ENCODE data around the gene KBTBD13. TPM values are rescaled to one million over a fixed set of nuclear protein-coding genes. Genes with fewer than 3 reads are reported as not detected.

Gene KBTBD13
- total RNA-seq, 4 donors from 2014 or later, result 0.46 to 1.4 (median 1.1) TPM

GRCh38 chr15:65028921-65029735 is 47.4 kb upstream of the KBTBD13 start, which contains the start of gene MTFMT:
TSS of gene MTFMT (minus strand) at chr15:65029639. CDS start at chr15:65029613, 26 bp downstream.
- Histone ChIP-seq H3K4me3 (peak within 1 kb of the TSS; percentile 79 to 95 (median 88)), H3K9me3 (no peaks in the 10 kb centered on the region), H3K36me3 (peaks cover 0 to 18% of the 10 kb centered on the region in 2 donors), H3K27ac (peak within 1 kb of the TSS; percentile 71 to 92 (median 88)), H3K27me3 (no peaks in the 10 kb centered on the region), H3K4me1 (peaks cover 16 to 19% of the 10 kb centered on the region in 2 donors)
- intact Hi-C loops (cut with DNase I; ENCODE audit: low total_unique reads), result loop anchor here (2.0 kb wide), 1 partner anchor 40 kb away; the partner anchor contains the start of gene SPG21
- in situ Hi-C loops (cut with MboI; ENCODE audit: low sequenced_read_pairs in 4 of 4), result loop anchor here (25.0 kb wide), 2 partner anchors 233 to 258 kb away; partner anchors contain the start of genes PARP16 (in 3 of the 4) and RNU5A-1 (in 3 of the 4)
- DNase-seq, result peak; percentile 75 to 84
- ATAC-seq, result peak; percentile 90 to 94
- TF ChIP-seq POLR2A (IDR thresholded peaks at IDR 0.05), result peak; percentile 93 to 95
- no peak for TF ChIP-seq CTCF (IDR thresholded peaks at IDR 0.05 in 4 of 5, conservative IDR thresholded peaks at IDR 0.05 in 1 of 5)

- no peak for ATAC-seq
- peaks cover 0 to 14% of the 10 kb centered on the region in 2 donors for H3K36me3 ChIP-seq
- H3K9me3 ChIP-seq, result no peaks in the 10 kb centered on the region
- H3K27me3 ChIP-seq, result no peaks in the 10 kb centered on the region
- intact Hi-C loops (cut with DNase I; ENCODE audit: low total_unique reads), result loop anchor here (2.0 kb wide), 1 partner anchor 41 kb away; the partner anchor contains the start of gene SPG21
- H3K4me1 ChIP-seq, result peaks cover 16 to 19% of the 10 kb centered on the region in 2 donors
- TF ChIP-seq CTCF (IDR thresholded peaks at IDR 0.05 in 4 of 5, conservative IDR thresholded peaks at IDR 0.05 in 1 of 5) (no peak), POLR2A (IDR thresholded peaks at IDR 0.05) (no peak)
- in situ Hi-C loops (cut with MboI; ENCODE audit: low sequenced_read_pairs in 4 of 4), result loop anchor here (10.0 to 25.0 kb wide), 4 partner anchors 55 to 258 kb away; partner anchors contain the start of genes PARP16 (in 3 of the 4) and RNU5A-1 (in 3 of the 4)
- peak overlapping the region; percentile 79 to 95 (median 88) for H3K4me3 ChIP-seq
- H3K27ac ChIP-seq, result peak overlapping the region; percentile 71 to 92 (median 88)
- no peak for DNase-seq
Measured at GRCh38 chr15:65029736-65030208, 46.8 kb upstream of the KBTBD13 start.

- no peaks in the 10 kb centered on the region for H3K36me3 ChIP-seq
- H3K4me3 ChIP-seq, result no peak overlapping the region
- peaks cover 11 to 12% of the 10 kb centered on the region in 2 donors for H3K4me1 ChIP-seq
- H3K9me3 ChIP-seq, result no peaks in the 10 kb centered on the region
- intact Hi-C loops (cut with DNase I; ENCODE audit: low total_unique reads) (no loop called here), in situ Hi-C loops (cut with MboI; ENCODE audit: low sequenced_read_pairs in 4 of 4) (loop anchor here (10.0 to 25.0 kb wide), 4 partner anchors 52 to 254 kb away; partner anchors contain the start of genes PARP16 (in 3 of the 4) and RNU5A-1 (in 3 of the 4))
- TF ChIP-seq CTCF (IDR thresholded peaks at IDR 0.05 in 4 of 5, conservative IDR thresholded peaks at IDR 0.05 in 1 of 5) (peak in 4 of 5 experiments; percentile 14 to 57 (median 25)), POLR2A (IDR thresholded peaks at IDR 0.05) (no peak)
- H3K27me3 ChIP-seq, result no peaks in the 10 kb centered on the region
- ATAC-seq (peak in 1 of 2 donors; percentile 47), DNase-seq (peak in 1 of 2 donors; percentile 51)
- H3K27ac ChIP-seq, result no peak overlapping the region
Measured at GRCh38 chr15:65032801-65033537, 43.6 kb upstream of the KBTBD13 start.

GRCh38 chr15:65033659-65034269 is 42.8 kb upstream of the KBTBD13 start:
- TF ChIP-seq CTCF (IDR thresholded peaks at IDR 0.05 in 4 of 5, conservative IDR thresholded peaks at IDR 0.05 in 1 of 5) (peak in 2 of 5 experiments; percentile 20 to 36), POLR2A (IDR thresholded peaks at IDR 0.05) (no peak)
- Histone ChIP-seq H3K27ac (no peak overlapping the region), H3K4me3 (no peak overlapping the region), H3K9me3 (no peaks in the 10 kb centered on the region), H3K4me1 (peaks cover 3 to 4% of the 10 kb centered on the region in 2 donors), H3K36me3 (no peaks in the 10 kb centered on the region), H3K27me3 (no peaks in the 10 kb centered on the region)
- ATAC-seq, result no peak
- in situ Hi-C loops (cut with MboI; ENCODE audit: low sequenced_read_pairs in 4 of 4) (loop anchor here (10.0 to 25.0 kb wide), 4 partner anchors 51 to 254 kb away; partner anchors contain the start of genes PARP16 (in 3 of the 4) and RNU5A-1 (in 3 of the 4)), intact Hi-C loops (cut with DNase I; ENCODE audit: low total_unique reads) (no loop called here)
- no peak for DNase-seq

All from gastrocnemius medialis (tissue), 4 donors.